Stimulated activated CD4-positive, alpha-beta T cell treated with anti-CD3 and anti-CD28 coated beads, Interleukin-15, amount 100 ng/mL, for 24 hours (primary cell): ENCODE results near the gene GDF2.
A peak's percentile ranks its signal among the peaks of the same experiment; 100 is the strongest.

ENCODE experiments used
- DNase-seq: peaks from one replicate; pipeline ENCODE4 v3.0.0-alpha.2; 2020

The GDF2 gene

DNA sequence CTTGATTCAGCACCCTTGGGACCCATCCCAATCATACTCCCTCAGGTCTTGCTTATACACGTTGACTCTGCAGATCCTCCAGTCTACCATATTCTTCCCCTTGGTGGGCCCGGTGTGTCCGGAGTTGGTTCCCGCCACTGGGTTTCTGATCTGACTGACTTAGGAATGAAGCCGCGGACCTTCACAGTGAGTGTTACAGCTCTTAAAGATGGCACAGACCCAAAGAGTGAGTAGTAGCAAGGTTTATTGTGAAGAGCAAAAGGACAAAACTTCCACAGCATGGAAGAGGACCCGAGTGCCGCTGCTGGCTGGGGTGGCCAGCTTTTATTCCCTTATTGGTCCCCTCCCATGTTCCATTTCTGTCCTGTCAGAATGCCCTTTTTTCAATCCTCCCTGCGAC is 28.2 kb upstream of the GDF2 start:
- DNase-seq, result no peak

DNA sequence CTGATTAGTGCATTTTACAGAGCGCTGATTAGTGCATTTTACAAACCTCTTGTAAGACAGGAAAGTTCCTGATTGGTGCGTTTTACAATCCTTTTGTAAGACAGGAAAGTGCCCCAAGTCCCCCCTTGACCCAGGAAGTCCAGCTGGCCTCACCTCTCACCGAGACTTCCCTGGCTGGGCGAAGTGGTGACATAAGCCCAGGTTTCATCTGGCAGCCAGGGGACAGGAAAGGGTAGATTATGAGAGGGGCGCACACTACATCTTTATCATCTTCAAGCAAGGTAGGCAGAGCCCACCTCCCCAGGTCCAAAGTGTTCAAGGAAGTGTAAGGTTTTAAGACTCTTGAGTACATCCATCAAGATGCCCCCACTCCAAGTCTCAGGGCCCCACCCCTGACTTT is 27.8 kb upstream of the GDF2 start:
- no peak for DNase-seq

DNA sequence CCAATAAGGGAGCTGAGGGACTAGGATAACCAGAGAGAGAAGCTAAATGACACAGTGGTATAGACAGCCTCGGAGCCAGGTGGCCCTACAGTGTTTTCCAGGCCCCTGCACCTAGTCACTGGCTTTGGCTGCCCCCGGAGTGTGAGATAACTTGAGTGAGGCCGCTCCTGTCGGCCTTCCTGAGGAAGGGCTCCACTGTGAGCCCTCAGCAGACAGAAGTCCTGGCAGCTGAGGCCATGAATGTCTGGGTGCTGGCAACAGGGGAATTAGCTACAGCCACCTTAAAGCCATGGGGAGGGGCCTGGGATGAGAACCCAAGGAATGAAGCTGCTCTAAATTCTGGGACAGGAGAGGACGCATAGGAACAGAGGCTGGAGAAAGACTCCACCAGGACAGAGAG is 26.8 kb upstream of the GDF2 start:
- no peak for DNase-seq

DNA sequence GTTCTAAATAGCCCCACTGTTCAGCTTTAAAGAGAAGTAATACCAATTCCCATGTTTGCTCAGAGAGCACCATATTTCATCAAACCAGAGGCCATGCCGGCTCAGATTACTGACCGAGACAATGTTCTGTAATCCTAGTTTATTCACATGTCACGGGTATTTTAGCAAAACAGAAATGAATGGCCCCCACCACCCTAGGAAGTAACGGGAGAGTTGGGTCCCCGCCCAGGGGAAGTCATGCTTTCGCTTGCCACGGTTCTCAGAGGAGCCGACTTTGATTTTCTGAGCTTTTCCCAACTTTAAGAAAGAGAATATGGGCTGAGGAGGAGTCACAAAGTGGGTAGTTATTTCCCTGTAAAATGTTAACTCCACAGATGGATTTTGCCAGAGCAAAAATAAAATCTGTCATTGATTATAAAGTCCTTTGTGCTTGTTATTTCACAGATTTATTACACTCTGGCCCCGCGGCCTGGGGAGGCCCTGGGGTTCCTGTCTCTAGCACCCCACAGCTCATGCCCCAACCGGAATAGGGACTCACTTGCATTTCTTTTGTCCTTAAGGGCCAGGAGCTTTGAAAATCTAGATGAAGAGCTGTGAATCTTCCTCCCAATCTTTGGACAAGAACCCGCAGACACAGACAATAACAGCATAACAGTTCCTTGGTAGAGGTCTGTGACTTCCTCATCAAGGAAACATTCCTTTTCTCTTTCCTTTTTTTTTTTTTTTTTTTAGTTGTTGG is 25.9 kb upstream of the GDF2 start:
- no peak for DNase-seq

DNA sequence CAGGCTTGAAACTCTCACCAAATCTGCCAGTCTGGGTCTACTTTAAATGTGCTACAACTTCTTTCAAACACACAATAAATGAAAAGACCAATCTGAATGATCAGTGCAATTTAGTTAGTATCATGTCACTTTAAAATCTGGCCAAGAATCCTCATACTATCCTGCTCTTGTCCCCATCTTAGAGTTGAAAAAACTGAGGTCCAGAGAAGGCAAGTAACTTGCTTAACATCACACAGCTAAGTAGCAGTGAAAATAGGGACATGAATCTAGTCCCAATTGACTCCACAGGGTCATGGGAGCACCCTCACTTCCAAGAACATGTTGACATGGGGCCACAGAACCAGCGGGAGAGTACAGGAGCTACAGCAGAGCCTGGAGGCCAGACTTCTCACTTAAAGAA is 25.3 kb upstream of the GDF2 start:
- DNase-seq, result no peak

DNA sequence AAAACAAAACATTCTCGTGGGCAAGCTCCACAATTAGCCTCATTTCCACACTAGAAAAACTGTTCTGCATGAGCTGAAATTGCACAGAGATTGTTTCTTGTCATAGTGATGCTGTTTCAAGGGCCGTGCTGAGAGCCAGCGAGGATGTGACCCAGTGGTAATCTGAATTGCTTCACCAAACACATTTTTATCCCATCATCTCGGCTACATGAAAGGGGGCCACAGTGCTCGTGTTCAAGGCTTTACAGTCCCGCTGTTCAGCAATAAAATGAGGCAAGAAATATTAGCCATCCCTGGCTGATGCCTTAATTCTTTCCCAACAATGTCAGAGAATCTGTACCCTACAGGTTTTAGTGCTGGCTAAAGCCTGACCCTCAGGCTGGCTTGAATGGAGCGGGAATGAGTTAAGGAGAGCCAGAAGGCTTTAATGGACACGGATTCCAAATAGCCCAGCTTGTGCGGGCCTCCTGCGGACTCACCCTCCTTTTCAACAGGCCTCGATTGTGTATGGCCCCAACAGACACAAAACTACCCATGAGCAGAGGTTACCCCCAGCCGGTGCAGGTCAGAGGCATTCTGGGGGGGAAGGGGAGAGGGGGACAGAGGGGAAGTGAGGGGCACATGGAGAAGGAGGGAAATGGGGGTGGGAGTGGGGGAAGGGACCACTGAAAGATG is 24.3 kb upstream of the GDF2 start:
- no peak for DNase-seq

DNA sequence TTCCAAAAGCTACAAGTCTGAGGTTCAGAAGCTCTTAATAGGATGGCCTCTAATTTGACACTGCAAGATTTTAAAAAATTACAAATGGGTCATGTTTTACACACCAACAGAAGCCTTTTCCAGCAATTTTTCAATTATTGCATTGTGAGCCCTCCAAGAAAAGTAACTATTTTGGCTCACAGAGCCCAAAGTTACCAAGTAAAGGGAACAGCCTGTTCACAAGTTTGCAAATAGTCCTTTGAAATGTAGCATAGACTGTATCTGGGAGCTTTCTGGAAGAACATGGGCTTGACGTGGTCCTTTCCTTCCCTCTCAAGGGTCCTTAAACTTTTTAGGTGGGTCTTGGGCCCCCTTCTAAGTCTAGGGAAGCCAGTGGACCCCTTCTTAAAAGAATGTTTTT is 23.5 kb upstream of the GDF2 start:
- DNase-seq, result no peak

DNA sequence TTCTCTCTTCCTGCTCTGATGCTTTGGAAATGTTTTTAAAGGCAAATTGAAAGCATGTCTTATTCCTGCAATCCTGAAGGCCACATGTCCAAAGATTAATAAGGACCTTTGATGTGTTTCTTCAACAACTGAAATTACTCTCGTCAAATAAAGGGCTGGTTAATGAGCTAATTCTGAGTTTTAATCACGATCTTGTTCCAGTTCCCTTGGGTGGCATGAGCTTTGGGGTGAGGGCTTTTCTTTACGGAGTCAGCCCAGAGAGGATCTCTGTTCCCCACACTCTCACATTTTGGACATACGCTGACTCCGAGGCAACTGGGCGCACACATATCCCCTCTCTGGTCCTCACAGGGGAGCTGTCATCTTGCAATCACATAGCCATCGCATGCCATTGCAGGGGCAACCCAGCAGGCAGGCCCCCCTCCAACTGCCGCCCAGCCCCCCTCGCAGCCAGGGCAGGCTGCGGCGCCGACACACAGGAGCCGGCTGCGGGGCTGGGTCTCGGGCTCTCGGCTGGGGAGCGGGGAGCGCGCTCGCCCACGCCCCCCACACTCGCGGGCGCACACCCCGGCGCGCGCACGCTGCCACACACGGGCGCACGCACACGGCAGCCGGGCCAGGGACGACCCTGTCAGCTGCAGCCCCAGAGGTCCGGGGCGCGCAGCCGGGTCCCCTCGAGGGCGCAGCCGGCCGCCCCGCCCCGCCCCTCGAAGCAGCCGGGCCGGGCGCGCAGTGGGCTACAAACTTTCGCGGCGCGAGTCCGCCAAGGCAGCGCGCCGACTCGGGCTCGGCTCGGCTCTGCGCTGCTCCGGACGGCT is 22.4 kb upstream of the GDF2 start, which contains the start of gene GDF10:
Gene GDF10 (plus strand): TSS at position 587 of the 818 bp plus-strand sequence. CDS start 455 bp downstream, outside the sequence.
- DNase-seq, result peak; percentile 43

DNA sequence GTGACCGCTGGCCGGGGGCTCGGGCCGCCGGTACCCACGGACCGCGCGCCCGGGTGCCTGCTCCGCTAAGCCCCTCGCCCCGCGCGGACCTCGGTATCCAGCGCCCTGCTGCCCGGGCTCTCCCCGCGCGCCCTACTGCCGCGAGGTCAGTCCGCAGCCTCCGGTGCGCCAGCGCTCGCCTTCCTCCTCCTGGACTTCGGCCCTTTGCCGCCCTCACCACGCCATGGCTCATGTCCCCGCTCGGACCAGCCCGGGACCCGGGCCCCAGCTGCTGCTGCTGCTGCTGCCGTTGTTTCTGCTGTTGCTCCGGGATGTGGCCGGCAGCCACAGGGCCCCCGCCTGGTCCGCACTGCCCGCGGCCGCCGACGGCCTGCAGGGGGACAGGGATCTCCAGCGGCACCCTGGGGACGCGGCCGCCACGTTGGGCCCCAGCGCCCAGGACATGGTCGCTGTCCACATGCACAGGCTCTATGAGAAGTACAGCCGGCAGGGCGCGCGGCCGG is 21.8 kb upstream of the GDF2 start:
- peak; percentile 16 for DNase-seq

DNA sequence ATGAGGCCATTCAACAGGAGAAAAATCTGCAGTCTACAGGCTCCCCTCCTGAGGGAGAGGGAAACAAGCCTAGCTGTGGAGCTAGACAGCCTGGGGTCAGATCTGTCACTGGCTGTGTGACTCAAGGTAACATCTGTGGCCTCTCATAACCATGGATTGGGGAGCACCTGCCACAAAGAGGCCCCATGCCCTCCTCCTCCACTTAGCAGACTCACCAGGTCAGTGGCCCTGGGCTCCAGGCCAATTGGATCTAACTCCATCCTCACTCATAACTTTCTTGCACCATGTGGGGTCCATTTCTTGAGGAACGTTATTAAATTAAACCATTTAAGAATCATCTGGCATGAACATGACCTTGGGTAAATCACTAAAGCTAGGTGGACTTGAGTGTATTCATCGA is 20.4 kb upstream of the GDF2 start:
- no peak for DNase-seq

DNA sequence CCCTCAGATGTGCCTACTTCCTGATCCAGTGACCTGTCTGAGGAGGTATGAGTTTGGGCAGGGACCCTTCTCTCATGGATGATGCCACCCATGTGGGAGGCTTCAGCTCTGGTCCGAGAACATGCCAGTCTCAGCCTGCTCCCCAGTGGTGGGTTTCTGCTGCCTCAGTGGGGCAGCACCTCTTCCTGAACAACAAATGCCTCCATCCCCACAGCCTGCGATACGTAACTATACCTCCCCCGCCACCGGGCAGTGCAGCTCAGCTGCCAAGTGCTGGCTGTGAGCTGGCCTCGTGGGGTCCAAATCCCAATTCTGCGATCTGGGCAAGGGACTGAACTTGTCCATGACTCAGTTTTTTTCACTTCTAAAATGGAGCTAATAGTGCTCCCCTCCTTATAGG is 19.1 kb upstream of the GDF2 start:
- DNase-seq, result no peak

DNA sequence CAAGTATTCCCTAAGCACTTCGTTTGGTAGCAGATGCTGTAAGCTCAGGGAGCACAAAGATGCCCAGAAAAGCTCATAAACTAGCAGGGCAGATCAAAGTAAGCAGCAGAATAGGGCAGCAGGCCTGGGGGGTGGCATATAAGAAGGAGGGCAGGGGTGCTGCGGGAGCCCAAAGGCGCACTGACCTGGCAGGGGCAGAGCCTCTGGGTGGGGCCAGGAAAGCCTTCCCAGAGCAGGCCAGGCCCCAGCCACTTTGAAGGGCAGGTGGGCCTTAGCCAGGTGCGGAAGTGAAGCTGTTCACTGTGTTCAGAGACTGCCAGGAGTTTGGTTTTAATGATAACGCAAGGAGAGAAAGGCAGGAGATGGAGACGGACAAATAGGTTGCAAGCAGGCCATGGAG is 18.4 kb upstream of the GDF2 start:
- DNase-seq, result no peak

DNA sequence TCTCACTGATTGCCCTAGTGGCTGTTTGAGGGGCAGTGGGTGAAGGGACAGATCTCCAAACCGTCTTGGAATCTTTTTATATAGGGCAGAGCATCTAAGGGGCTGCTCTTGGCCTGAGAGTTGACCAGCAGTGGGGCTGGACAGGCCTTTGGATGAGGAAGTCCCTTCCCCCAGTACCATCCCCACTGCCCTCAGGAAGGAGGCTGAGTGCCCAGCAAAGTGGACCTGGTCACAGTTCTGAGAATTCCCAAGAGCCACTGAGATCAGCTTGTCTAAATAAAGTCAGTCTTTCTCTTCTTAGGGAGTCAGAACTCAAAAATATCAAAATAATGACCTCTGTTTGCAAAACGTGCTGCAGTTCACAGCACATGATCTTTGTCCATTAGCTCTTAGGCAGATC is 16.7 kb upstream of the GDF2 start:
- no peak for DNase-seq

DNA sequence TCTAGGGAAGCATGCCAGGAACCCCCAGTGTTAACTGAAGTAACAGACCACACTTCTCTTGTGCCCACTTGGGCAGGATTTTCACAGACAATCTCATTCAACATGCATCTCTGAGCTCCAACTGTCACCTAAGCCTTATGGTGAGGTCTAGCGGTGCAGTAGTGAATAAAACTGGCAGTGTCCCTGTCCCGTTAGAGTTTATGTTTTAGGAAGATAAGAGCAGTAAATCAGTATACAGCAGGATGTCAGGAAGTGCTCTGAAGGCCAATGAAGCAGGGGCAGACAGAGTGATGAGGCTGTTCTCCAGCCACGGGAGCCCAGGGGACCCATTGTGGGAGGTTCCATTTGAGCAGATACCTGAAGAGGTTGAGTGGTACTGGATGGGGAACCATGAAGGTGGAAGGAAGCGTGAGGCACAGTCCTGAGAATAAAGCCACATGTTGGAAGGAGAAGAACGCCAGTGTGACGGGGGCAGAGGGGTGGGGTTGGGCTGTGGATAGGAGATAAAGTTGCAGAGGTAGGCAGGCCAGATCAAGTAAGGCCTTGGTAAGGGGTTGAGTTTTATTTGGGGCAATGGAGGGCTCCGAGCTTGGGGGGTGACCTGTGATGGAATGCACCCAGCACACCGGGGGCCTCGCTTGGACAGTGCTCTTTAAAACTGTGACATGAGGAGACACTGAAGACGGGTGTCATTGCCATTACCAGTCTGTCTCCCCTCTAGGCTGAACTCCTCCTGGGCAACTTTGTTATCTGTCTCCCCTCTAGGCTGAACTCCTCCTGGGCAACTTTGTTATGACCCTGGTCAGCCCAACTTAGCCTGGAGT is 15.7 kb upstream of the GDF2 start:
- no peak for DNase-seq

DNA sequence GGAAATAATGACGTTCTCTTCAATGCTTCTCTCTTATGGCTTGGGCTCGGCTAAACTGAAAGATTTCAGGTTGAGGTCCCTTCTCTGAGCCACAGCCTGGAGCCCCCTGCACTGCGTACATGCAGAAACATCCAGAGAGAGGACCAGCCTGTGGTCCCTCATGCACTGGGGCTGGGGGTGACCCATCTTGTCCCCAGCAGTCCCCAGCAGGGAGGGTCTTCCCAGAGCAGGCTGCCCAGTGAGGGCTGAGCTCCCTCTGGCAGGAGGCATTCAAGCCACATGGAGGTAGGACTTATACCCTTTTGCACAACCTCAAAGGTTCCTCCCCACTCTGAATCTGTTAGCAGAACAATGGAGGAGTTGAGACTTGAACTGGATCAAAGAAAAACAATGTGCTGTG is 14.9 kb upstream of the GDF2 start:
- DNase-seq, result no peak

DNA sequence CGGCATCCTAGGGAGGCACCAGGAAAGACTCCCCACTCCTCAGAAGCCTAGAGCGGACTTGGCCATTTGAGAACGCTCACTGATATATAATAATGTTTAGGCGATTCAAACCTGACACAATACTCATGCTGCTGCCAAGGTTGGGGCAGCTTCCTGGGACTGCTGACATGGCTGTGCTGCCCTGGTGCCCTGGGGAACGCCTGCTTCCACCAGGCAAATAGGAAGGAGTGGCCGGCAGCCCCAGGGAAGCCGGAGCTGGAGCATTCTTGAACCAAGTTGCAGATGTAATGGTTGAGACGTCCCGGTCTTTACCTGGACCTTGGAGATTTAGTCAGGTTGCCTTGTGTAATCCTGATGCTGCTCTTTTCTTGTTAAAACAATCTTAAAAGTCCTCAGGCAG is 13.5 kb upstream of the GDF2 start:
- DNase-seq, result no peak

DNA sequence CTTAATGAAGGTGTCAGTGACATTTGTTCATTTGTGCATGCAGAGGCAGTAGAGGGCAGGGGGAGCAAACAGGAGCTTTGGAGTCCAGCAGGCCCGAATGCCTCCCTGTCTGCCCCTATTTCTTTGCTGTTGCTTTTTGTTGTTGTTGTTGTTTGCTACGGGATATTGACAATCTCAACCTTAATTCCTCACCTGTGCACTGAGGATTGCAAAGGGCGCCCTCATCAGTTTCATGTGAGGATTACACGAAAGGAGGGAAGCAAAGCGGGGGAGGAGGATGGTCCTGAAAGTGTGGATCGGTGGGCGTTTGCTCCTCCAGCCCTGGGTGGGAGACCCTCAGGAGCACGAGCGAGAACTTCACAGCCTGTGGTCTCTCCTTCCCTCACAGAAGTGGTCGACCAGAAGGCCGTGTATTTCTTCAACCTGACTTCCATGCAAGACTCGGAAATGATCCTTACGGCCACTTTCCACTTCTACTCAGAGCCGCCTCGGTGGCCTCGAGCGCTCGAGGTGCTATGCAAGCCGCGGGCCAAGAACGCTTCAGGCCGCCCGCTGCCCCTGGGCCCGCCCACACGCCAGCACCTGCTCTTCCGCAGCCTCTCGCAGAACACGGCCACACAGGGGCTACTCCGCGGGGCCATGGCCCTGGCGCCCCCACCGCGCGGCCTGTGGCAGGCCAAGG is 12.7 kb upstream of the GDF2 start:
- DNase-seq, result peak; percentile 28

DNA sequence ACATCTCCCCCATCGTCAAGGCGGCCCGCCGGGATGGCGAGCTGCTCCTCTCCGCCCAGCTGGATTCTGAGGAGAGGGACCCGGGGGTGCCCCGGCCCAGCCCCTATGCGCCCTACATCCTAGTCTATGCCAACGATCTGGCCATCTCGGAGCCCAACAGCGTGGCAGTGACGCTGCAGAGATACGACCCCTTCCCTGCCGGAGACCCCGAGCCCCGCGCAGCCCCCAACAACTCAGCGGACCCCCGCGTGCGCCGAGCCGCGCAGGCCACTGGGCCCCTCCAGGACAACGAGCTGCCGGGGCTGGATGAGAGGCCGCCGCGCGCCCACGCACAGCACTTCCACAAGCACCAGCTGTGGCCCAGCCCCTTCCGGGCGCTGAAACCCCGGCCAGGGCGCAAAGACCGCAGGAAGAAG is 12.2 kb upstream of the GDF2 start:
- DNase-seq, result no peak

DNA sequence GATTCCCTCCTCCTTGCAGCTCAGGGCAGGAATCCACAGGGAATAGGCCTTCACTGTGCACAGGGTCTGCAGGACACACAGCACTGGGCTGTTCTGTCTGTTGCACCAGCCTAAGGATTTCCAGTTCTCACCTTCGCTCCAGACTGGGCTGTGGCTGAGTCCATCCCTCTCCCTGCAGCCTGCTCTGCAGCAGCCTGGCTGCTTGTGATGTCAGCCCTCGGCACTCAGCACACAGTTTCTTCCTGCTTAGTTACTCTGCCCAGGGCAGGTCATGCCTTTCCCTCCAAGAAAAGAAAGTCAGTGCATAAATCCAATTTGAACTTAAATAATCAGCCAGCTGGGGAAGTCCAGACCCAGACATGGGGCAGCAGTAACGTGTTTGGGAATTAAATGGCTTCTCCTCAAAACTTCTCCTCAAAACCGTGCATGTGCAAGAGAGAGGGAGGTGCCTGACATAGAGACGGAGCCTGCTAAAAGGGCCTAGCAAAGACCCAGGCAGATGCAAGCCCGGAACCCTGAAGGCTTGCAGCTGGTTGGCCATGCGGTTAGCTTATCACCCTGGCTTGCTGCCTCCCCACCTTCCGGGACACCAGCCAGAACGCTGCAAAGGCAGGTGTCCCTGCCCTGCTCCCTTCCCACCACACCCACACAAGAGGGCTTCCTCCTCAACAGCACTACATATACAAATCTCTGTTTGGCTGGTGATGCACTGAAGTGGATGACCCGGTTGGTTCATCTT is 10.9 kb upstream of the GDF2 start:
- DNase-seq, result peak; percentile 50

DNA sequence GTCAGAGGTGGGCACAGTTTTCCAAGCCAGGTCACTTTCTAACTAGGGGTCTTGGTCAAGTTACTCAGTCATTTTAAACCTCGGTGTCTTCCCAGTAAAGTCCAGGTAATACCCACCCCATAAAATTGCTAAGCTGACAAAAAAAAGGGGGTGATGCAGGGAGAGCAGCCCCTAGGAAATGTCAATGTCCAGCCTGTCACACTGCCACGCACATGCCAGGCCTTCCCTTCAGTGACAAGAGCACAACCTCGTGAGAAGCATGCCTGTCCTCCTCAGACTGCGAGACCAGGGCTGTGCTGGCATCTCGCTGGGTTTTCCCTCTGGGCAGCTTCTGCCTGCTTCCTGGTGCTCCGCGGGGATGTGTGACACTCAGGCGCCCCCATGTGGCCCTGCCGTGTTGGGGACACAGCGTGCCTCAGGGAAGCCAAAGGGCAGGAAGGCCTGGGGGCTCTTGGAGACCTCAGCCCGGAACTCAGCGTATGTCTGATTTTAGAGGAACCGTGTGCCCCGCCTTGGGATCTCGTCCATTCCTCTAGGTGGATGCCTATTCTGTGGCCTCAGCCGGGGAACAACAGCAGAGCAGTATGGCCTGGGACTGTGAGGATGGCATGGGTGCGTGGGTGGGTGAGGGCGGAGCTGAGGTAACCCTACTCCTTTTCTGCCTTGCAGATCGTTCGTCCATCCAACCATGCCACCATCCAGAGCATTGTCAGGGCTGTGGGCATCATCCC is 10.2 kb upstream of the GDF2 start:
- peak; percentile 91 for DNase-seq

DNA sequence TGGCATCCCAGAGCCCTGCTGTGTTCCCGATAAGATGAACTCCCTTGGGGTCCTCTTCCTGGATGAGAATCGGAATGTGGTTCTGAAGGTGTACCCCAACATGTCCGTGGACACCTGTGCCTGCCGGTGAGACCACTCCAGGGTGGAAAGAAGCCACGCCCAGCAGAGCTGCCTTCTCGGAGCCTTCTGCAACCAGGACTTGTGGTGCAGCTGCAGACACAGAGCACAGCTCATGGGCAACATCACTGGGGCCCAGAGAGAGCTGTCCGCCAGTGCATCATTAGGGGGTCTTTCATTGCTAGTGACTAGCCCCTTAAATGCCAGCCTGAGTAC is 9.6 kb upstream of the GDF2 start:
- DNase-seq, result no peak
